ENCODE results near the gene FGFR4.
A peak's percentile ranks its signal among the peaks of the same experiment; 100 is the strongest.

Gene FGFR4

GRCh38 chr5:177098470-177099141, 11.9 kb downstream of the FGFR4 start:
- H3K27ac ChIP-seq, result no peak overlapping the region

GRCh38 chr5:177099422-177100093, 12.8 kb downstream of the FGFR4 start:
- Histone ChIP-seq H3K27ac (no peak overlapping the region), H3K4me3 (no peak overlapping the region)

More at GRCh38 chr5:177098470-177099141, 11.9 kb downstream of the FGFR4 start:
- H3K4me3 ChIP-seq, result no peak overlapping the region

GRCh38 chr5:177100714-177101121, 14.0 kb downstream of the FGFR4 start:
- no peak overlapping the region for H3K4me3 ChIP-seq
- no peak overlapping the region for H3K27ac ChIP-seq

GRCh38 chr5:177103523-177104253, 17.0 kb downstream of the FGFR4 start:
- Histone ChIP-seq H3K4me3 (no peak overlapping the region), H3K27ac (no peak overlapping the region)

GRCh38 chr5:177105691-177106476, 19.2 kb downstream of the FGFR4 start:
- Histone ChIP-seq H3K4me3 (no peak overlapping the region), H3K27ac (no peak overlapping the region)

- Histone ChIP-seq H3K27ac (no peak overlapping the region), H3K4me3 (no peak overlapping the region)
Measured at GRCh38 chr5:177107159-177107558, 20.4 kb downstream of the FGFR4 start.

- no peak overlapping the region for H3K27ac ChIP-seq
- no peak overlapping the region for H3K4me3 ChIP-seq
Measured at GRCh38 chr5:177109810-177110209, 23.1 kb downstream of the FGFR4 start.

- Histone ChIP-seq H3K4me3 (no peak overlapping the region), H3K27ac (no peak overlapping the region)
Measured at GRCh38 chr5:177111720-177112394, 25.1 kb downstream of the FGFR4 start.

GRCh38 chr5:177112589-177113220, 26.0 kb downstream of the FGFR4 start:
- no peak overlapping the region for H3K4me3 ChIP-seq
- H3K27ac ChIP-seq, result no peak overlapping the region

- peak overlapping the region in 4 of 21 experiments; percentile 17 to 57 (median 52) for H3K27ac ChIP-seq
- no peak overlapping the region for H3K4me3 ChIP-seq
Measured at GRCh38 chr5:177113566-177114424, 27.1 kb downstream of the FGFR4 start.

GRCh38 chr5:177116631-177117373, 30.1 kb downstream of the FGFR4 start:
- peak overlapping the region in 19 of 21 experiments; percentile 5 to 82 (median 48) for H3K27ac ChIP-seq
- H3K4me3 ChIP-seq, result peak overlapping the region in 4 of 7 experiments; percentile 6 to 32 (median 23)

- Histone ChIP-seq H3K27ac (peak overlapping the region in 6 of 21 experiments; percentile 5 to 66 (median 42)), H3K4me3 (no peak overlapping the region)
Measured at GRCh38 chr5:177117441-177118045, 30.8 kb downstream of the FGFR4 start.

GRCh38 chr5:177122566-177122965, 35.9 kb downstream of the FGFR4 start:
- Histone ChIP-seq H3K27ac (no peak overlapping the region), H3K4me3 (no peak overlapping the region)

GRCh38 chr5:177123789-177124485, 37.2 kb downstream of the FGFR4 start:
- H3K4me3 ChIP-seq, result no peak overlapping the region

GRCh38 chr5:177124486-177124991, 37.8 kb downstream of the FGFR4 start:
- no peak overlapping the region for H3K4me3 ChIP-seq
- no peak overlapping the region for H3K27ac ChIP-seq

More at GRCh38 chr5:177123789-177124485, 37.2 kb downstream of the FGFR4 start:
- no peak overlapping the region for H3K27ac ChIP-seq

- H3K4me3 ChIP-seq, result no peak overlapping the region
- H3K27ac ChIP-seq, result no peak overlapping the region
Measured at GRCh38 chr5:177126771-177127170, 40.1 kb downstream of the FGFR4 start.
